ENCODE data around the gene TNFSF12.
A peak's percentile ranks its signal among the peaks of the same experiment; 100 is the strongest.

The TNFSF12 gene

GRCh38 chr17:7563115-7563869 lies 14.4 kb downstream of the TNFSF12 start:
- CTCF ChIA-PET = interaction anchor here (0.9 kb wide), 1 partner anchor 48 kb away, joined by 3 read pairs; no protein-coding TSS in a partner anchor
- no peak for DNase-seq
- H3K36me3 Mint-ChIP-seq = peaks cover 36% of the 10 kb centered on the region
- H3K9me3 Mint-ChIP-seq = no peaks in the 10 kb centered on the region
- H3K4me1 Mint-ChIP-seq = peaks cover 53% of the 10 kb centered on the region
- peak overlapping the region; percentile 86 for H3K4me3 Mint-ChIP-seq
- peak overlapping the region; percentile 88 for H3K27ac Mint-ChIP-seq
- H3K27me3 Mint-ChIP-seq = no peaks in the 10 kb centered on the region

GRCh38 chr17:7569571-7569970 lies 20.7 kb downstream of the TNFSF12 start:
- no peak for DNase-seq
- CTCF ChIA-PET = interaction anchor here (1.4 to 1.6 kb wide), 2 partner anchors 9 to 214 kb away, joined by 3 to 4 read pairs; no protein-coding TSS in a partner anchor
- H3K27me3 Mint-ChIP-seq = peaks cover 9% of the 10 kb centered on the region
- H3K9me3 Mint-ChIP-seq = no peaks in the 10 kb centered on the region
- H3K36me3 Mint-ChIP-seq = peaks cover 58% of the 10 kb centered on the region
- no peak overlapping the region for H3K4me3 Mint-ChIP-seq
- no peak overlapping the region for H3K27ac Mint-ChIP-seq
- peaks cover 42% of the 10 kb centered on the region for H3K4me1 Mint-ChIP-seq

- no peak for DNase-seq
- Mint-ChIP-seq H3K36me3 (peaks cover 61% of the 10 kb centered on the region), H3K4me3 (no peak overlapping the region), H3K27me3 (peaks cover 9% of the 10 kb centered on the region), H3K9me3 (no peaks in the 10 kb centered on the region), H3K27ac (peak overlapping the region; percentile 12), H3K4me1 (peaks cover 49% of the 10 kb centered on the region)
- CTCF ChIA-PET = interaction anchor here (1.3 to 2.5 kb wide), 3 partner anchors 10 to 215 kb away, joined by 3 to 6 read pairs (median 5); partner anchors contain the start of gene TP53
Measured at GRCh38 chr17:7570351-7570750, 21.5 kb downstream of the TNFSF12 start.

GRCh38 chr17:7572338-7572587 lies 23.4 kb downstream of the TNFSF12 start:
- Mint-ChIP-seq H3K9me3 (no peaks in the 10 kb centered on the region), H3K4me3 (peak overlapping the region; percentile 94), H3K36me3 (peaks cover 73% of the 10 kb centered on the region), H3K27ac (peak overlapping the region; percentile 98), H3K4me1 (peaks cover 68% of the 10 kb centered on the region), H3K27me3 (peaks cover 9% of the 10 kb centered on the region)
- CTCF ChIA-PET = interaction anchor here (0.8 to 2.5 kb wide), 2 partner anchors 11 to 115 kb away, joined by 4 to 6 read pairs; partner anchors contain the start of genes MPDU1 and TP53
- DNase-seq = peak; percentile 99

- H3K27me3 Mint-ChIP-seq = peaks cover 9% of the 10 kb centered on the region
- no peaks in the 10 kb centered on the region for H3K9me3 Mint-ChIP-seq
- H3K4me1 Mint-ChIP-seq = peaks cover 69% of the 10 kb centered on the region
- H3K27ac Mint-ChIP-seq = peak overlapping the region; percentile 98
- CTCF ChIA-PET = interaction anchor here (0.8 kb wide), 1 partner anchor 11 kb away, joined by 4 read pairs; the partner anchor contains the start of gene MPDU1
- peak overlapping the region; percentile 94 for H3K4me3 Mint-ChIP-seq
- peaks cover 74% of the 10 kb centered on the region for H3K36me3 Mint-ChIP-seq
- DNase-seq = no peak
Measured at GRCh38 chr17:7572588-7573323, 23.9 kb downstream of the TNFSF12 start.

GRCh38 chr17:7573324-7574080 lies 24.6 kb downstream of the TNFSF12 start:
- DNase-seq = peak; percentile 95
- H3K27me3 Mint-ChIP-seq = peaks cover 9% of the 10 kb centered on the region
- H3K4me3 Mint-ChIP-seq = peak overlapping the region; percentile 94
- H3K4me1 Mint-ChIP-seq = peaks cover 76% of the 10 kb centered on the region
- peaks cover 79% of the 10 kb centered on the region for H3K36me3 Mint-ChIP-seq
- no peaks in the 10 kb centered on the region for H3K9me3 Mint-ChIP-seq
- H3K27ac Mint-ChIP-seq = peak overlapping the region; percentile 98
- CTCF ChIA-PET = interaction anchor here (1.7 to 1.9 kb wide), 2 partner anchors 13 to 16 kb away, joined by 5 to 9 read pairs; partner anchors contain the start of gene SENP3

GRCh38 chr17:7574176-7574953 lies 25.5 kb downstream of the TNFSF12 start:
- Mint-ChIP-seq H3K36me3 (peaks cover 81% of the 10 kb centered on the region), H3K27me3 (peaks cover 9% of the 10 kb centered on the region), H3K4me1 (peaks cover 80% of the 10 kb centered on the region), H3K4me3 (peak overlapping the region; percentile 94), H3K9me3 (no peaks in the 10 kb centered on the region), H3K27ac (peak overlapping the region; percentile 98)
- CTCF ChIA-PET = interaction anchor here (0.8 to 1.9 kb wide), 3 partner anchors 13 to 15 kb away, joined by 4 to 9 read pairs (median 5); partner anchors contain the start of gene SENP3
- DNase-seq = no peak

- Mint-ChIP-seq H3K9me3 (no peaks in the 10 kb centered on the region), H3K4me3 (peak overlapping the region; percentile 94), H3K27me3 (peaks cover 9% of the 10 kb centered on the region), H3K27ac (peak overlapping the region; percentile 49), H3K36me3 (peaks cover 85% of the 10 kb centered on the region), H3K4me1 (peaks cover 87% of the 10 kb centered on the region)
- no peak for DNase-seq
- CTCF ChIA-PET = interaction anchor here (1.7 to 1.9 kb wide), 3 partner anchors 14 to 112 kb away, joined by 5 to 9 read pairs (median 6); partner anchors contain the start of genes SENP3, TP53 and WRAP53
Measured at GRCh38 chr17:7575481-7575883, 26.6 kb downstream of the TNFSF12 start.

GRCh38 chr17:7575959-7576358 lies 27.1 kb downstream of the TNFSF12 start:
- Mint-ChIP-seq H3K27ac (peak overlapping the region; percentile 49), H3K4me1 (peaks cover 88% of the 10 kb centered on the region), H3K36me3 (peaks cover 84% of the 10 kb centered on the region), H3K9me3 (no peaks in the 10 kb centered on the region), H3K27me3 (peaks cover 9% of the 10 kb centered on the region), H3K4me3 (peak overlapping the region; percentile 94)
- CTCF ChIA-PET = interaction anchor here (1.9 kb wide), 2 partner anchors 15 to 111 kb away, joined by 6 to 9 read pairs; partner anchors contain the start of genes SENP3, TP53 and WRAP53
- DNase-seq = no peak

GRCh38 chr17:7576432-7576937 lies 27.6 kb downstream of the TNFSF12 start:
- Mint-ChIP-seq H3K27me3 (peaks cover 9% of the 10 kb centered on the region), H3K9me3 (no peaks in the 10 kb centered on the region), H3K4me3 (no peak overlapping the region), H3K4me1 (peaks cover 88% of the 10 kb centered on the region), H3K27ac (peak overlapping the region; percentile 49), H3K36me3 (peaks cover 83% of the 10 kb centered on the region)
- CTCF ChIA-PET = interaction anchor here (1.9 kb wide), 1 partner anchor 111 kb away, joined by 6 read pairs; the partner anchor contains the start of genes TP53 and WRAP53
- DNase-seq = no peak

- DNase-seq = no peak
- Mint-ChIP-seq H3K27me3 (peaks cover 8% of the 10 kb centered on the region), H3K4me3 (no peak overlapping the region), H3K36me3 (peaks cover 81% of the 10 kb centered on the region), H3K27ac (peak overlapping the region; percentile 87), H3K4me1 (peaks cover 90% of the 10 kb centered on the region), H3K9me3 (no peaks in the 10 kb centered on the region)
- CTCF ChIA-PET = interaction anchor here (1.9 kb wide), 1 partner anchor 110 kb away, joined by 6 read pairs; the partner anchor contains the start of genes TP53 and WRAP53
Measured at GRCh38 chr17:7577327-7578199, 28.7 kb downstream of the TNFSF12 start.

Data from activated naive CD4-positive, alpha-beta T cell treated with anti-CD3 and anti-CD28 coated beads, Interleukin-2, amount 10 ng/mL, durations not matched to agents 7 days and 5 days (primary cell).